GM19099 (cell line): Measurements from ENCODE around the gene ERGIC2.
A peak's percentile ranks its signal among the peaks of the same experiment; 100 is the strongest.

Source experiments
- POLR2A ChIP-seq: IDR thresholded peaks from 3 replicates; pipeline ENCODE4 v1.6.1; 2011; ENCODE audit warnings: low read depth; ENCODE audit not compliant: insufficient read length; ENCODE audit errors: extremely low read depth

ERGIC2 gene, protein sequence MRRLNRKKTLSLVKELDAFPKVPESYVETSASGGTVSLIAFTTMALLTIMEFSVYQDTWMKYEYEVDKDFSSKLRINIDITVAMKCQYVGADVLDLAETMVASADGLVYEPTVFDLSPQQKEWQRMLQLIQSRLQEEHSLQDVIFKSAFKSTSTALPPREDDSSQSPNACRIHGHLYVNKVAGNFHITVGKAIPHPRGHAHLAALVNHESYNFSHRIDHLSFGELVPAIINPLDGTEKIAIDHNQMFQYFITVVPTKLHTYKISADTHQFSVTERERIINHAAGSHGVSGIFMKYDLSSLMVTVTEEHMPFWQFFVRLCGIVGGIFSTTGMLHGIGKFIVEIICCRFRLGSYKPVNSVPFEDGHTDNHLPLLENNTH

DNA sequence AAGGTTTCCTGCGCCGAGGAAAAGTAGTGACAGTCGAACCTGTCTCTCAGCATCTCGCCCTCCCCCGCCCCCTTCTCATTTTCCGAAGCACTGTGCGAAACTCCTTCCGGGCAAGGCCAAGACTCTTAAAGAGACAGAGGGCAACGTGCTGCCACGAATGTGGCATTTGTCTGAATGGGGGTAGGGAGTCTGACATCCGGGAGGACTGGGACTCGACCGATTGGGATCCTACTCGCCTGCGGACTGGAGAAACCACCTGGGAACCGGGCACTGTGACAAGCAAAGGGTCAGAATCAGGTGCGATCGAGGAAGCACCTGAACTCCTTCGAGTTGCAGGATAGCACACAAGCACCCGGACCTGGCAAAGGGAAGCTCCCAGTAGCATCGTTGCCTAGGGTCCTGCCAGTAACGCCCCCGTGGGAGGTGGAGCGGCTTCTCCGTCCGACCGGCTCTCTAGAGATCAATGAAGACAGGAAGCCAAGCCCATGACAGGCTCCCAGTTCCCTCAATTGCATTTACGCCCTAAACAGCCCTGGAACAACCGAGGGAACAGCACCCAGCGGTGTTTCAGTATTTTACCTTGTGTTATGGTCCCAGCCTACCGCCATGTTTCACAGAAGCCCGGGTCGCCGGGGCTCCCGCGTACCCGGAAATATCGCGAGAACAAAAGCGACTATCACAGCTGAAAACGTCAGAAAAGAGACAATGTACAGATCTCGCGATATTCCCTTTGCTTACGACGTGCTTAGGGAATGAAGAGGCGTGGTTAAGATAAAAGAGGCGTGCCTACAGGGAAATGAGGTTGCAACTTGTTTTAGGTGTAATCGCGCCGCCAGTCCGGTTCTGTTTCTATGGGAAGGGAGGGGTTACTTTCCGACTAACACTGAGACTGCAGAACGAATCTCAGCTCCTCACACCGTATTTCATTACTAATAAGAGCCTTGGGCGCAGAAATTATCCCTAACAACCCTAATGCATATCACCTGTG, at the start of gene ERGIC2:
ERGIC2 (minus strand) TSS at position 637 of the 988 bp plus-strand sequence. CDS start 9,539 bp downstream, outside the sequence.
- peak; percentile 75 for TF ChIP-seq POLR2A

DNA sequence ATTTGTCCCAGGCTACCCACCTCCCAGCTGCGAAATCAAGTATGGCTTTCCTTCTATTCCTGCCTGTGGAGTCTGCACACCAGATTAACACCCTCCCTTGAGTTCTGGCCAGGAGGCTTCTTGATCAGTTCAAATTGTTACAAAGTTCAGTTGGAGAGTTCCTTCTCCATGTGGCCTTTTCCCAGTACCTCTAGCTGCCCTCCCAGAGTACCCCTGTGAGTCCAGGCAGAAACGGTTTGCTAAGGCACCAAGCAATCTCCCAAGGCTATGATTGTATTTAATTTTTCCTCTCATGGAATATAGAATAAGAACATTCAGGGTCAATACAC, 49.7 kb upstream of the ERGIC2 start:
- no peak for TF ChIP-seq POLR2A

DNA sequence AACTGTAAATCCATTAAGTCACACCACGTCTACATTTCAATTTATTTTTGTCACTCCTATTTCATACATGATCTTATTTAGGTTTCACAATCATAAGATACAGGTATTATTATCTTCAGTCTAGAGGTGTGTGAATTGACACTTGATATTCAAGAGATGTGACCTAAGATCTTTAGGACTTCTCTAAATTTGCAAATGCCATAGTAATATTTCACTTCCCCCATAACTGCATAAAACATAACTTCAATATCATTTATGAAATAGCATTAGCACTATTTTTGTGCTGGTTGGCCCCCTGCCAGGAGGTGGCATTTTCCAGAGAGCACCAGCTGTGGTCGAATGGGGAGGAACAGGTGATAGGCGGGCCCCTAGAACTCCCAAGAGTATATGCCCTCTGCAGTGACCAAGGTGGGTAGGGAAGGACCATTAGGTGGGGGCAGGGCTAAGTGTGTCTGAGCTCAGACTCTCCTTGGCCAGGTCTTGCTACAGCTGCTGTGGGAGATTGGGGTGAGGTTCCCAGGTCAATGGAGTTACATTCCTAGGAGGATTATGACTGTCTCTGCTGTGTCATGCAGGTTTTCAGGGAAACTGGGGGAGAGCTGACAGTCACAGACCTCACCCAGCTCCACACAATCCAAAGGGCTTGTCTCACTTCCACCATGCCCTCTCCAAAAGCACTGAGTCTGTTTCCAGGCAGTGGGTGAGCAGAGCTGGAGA, 49.2 kb upstream of the ERGIC2 start:
- TF ChIP-seq POLR2A, result no peak

DNA sequence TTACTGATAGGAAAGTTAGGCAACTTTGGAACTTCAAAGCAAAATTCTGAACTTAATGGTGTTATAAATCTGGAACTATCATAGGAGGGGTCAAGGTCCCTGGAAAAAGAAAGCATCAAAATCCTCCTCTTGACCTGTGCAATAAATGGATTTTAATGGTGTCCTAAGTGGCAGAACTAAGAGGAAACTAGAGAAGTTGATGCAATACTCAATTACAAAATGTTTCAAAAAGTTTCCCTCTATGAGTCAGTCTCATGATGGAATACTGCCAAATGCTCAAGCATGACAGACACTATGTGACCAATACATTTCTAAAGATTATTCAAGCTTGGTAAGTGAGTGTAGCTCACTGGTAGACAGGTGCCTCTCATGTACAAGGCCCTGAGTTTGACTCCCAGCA, 47.7 kb upstream of the ERGIC2 start:
- no peak for TF ChIP-seq POLR2A

DNA sequence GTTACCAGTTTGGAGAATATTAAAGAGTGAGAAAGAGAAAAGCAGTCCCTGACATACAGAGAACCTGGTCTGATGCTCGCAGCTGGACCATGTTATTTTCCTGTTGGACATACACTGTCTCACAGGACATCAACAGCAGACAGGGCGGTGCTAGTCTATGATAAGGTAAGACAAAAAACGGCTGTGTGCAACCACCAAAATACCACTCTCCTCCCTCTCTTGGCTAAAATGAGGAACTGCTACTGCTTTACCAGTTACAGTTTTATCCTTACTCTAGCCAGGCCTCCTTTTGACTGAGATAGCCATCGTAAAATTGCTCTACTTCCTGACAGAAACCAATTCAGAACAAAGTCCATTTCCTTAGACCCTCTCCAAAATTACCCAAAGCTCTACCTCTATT, 47.0 kb upstream of the ERGIC2 start:
- no peak for TF ChIP-seq POLR2A

DNA sequence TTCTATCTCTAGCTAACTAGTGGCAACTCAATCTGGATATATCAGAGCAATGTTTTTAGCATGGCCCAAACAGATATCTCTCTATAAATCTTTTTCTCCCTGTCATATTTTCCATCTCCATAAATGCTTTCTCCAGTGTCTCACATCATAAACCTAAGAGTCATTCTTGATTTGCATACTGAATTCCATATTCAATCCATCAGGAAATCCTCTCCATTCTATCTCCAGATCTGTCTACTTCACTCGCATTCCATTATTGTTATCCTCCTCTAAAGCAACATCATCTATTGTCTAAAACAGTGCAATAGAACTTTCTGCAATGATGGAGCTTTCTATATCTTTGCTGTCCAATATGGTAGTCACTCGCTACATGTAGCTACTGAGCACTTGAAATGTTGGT, 45.5 kb upstream of the ERGIC2 start:
- no peak for TF ChIP-seq POLR2A

DNA sequence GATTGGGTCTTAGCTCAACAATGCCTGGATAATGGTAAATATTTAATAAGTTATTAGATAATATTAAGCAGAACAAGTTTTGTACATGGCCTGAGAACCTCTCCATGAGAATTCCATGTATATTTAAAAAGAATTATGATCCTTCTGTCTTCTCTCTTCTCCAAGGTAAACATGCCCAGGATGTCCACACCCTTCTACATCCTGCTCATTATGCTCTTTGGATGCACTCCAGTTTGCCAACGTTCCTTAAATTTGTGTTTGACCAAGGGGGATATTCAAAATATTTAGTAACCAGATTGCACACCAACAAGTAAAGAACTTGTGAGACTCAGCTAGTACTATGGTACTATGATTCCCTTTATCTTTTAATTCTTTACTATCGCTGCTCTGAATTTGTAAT, 44.8 kb upstream of the ERGIC2 start:
- TF ChIP-seq POLR2A, result no peak

DNA sequence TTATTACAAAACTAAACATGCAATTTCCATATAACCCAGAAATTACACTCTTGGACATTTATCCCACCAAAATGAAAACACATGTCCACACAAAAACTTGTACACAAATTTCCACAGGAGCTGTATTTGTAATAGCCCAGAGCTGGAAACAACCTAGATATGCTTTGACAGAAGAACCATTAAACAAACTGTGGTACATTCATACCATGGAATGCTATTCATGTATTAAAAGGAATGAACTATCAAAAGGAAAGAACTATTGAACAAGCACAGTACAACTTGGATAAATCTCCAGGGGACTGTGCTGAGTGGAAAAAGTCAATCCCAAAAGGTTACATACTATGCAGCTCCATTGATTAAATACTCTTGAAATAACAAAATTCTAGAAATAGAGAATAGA, 35.8 kb upstream of the ERGIC2 start:
- TF ChIP-seq POLR2A, result no peak

DNA sequence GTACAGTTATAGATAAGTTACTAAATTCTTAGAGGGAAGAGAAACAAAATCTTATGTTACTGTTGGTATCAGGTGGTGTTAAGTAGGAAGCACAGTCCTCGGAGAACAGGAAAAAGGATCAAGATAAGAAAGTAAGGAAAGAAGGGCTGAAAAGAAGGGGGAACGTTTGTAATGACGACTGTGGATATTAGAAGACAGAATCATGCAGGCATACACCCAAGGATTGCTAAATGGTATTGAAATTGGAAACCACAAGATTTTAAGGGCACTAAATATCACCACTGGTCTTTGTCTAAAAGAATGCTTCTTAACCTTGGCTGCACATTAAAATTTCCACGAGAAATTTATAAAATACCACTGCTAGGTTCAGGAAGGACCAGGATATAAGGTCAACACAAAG, 34.1 kb upstream of the ERGIC2 start:
- no peak for TF ChIP-seq POLR2A

DNA sequence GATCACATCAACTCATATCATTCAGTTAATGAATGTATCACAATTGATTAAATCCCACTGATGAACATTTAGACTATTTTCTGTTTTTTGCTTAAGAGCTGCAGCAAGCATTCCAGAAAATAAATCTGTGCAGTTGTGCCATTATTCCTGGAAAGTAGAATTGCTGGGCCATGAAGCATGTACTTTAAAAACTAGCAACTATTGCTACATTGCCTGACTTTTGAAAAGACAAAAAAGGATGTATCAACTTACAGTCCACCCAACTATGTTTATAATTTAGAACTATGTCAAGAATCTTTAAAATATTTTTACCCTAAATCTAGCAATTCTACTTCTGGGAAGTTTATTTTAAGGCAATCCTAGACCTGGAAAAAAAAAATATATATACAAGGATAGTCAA, 33.4 kb upstream of the ERGIC2 start:
- TF ChIP-seq POLR2A, result no peak

DNA sequence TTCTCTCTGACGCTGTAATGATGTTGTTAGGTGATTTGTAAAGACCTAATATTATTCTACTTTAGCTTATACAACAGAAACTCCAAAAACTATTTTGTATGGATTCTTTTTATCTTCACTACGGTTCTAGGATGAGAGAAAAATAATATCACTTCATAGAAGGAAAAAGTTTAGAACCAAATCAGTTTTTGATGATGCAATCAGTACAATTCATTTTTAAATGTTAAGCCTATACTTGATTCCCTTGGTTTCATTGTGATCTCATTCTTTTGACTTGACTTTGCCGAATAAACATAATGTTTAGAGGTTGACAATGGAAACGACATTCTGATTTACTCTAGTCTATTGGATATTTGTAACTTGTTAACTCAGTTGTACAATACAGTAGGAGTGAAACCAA, 24.6 kb upstream of the ERGIC2 start:
- no peak for TF ChIP-seq POLR2A

DNA sequence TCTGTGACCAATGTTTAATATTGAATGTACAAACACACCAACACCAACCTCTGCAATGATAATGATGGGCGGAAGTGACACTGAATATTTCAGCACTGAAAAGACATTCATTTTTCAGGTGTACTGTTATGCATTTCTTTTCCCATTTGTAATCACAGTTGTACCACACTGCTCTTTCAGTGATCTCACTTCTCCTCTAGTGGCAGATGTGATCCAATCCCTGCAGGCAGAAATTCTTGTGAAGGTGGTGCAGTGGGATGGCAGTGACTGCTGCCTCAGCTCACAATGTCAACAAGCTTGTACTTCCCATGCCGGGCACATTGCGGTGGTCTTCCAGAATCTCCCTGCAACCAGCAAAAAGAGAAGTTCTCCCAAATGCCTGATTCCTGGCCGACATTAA, 23.0 kb upstream of the ERGIC2 start:
- no peak for TF ChIP-seq POLR2A

DNA sequence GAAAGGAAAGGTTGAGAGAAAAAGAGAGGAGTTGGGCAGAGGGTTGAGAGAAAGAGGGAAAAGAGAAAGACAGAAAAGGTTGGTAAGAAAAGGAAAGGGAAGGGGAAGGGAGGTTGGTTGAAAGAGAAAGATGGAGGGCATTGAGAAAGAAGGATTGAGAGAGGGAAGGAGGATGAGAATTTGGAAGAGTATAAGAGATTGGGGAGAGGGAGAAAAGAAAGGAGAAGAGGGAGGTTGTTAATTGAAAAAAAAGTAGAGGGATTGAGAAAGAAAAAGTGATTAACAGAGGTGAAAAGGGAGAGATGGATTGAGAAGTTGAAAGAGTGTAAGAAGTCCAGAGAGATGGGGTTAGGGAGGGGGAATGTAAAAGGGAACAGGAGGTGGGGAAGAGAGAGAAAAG, 21.5 kb upstream of the ERGIC2 start:
- TF ChIP-seq POLR2A, result no peak

DNA sequence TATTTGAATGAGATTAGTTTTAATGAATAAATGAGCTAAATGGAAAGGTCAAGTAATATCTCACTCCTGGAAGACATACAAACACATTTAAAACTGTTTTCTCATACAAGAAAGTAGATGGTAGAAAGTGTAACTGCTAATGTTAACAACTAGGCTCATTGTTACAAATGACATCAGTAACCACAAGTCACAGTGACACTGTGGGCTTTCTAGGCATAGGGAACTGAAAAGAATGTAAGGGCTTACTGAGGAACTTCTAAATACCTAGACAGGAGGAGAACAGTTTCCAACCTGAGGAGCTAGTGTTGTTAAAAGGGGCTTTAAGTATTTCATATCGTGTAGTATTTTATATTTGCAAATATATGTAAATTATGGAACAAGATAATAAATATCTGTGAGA, 17.5 kb upstream of the ERGIC2 start:
- TF ChIP-seq POLR2A, result no peak

DNA sequence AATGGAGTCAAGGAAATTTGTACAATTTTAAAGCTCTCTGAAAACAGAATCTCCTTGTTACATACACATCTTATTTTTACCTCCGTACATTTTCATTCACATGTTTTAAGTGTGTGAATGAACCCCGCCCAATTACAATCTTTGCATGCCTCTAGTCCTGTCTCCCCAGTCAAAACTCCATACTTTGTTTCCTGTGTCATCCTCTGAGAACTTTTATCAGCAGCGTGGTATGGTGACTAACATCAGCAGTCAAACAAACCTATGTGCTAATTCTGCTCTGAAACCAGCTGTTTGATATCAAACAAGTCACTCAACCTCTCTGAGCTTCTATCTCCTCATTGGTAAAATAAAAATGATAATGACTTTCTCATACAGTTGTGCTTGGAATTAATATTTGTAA, 15.8 kb upstream of the ERGIC2 start:
- no peak for TF ChIP-seq POLR2A
